RWPE2 (cell line): Measurements from ENCODE around the gene AKR1C2.

Experiments
- ATAC-seq: fragments of 200-7000 bp; cut with Tn5 transposase; 3 replicates; pipeline ENCODE4 v1.9.1; 2021; ENCODE audit warnings: low read depth
- DNase-seq: peaks from one replicate; pipeline ENCODE4 v3.0.0-alpha.2; 2020; ENCODE audit warnings: low spot score
- H3K27ac ChIP-seq: fragments of 450-650 bp; 2 replicates; pipeline ENCODE4 v1.5.1; 2017; ENCODE audit warnings: mild to moderate bottlenecking; ENCODE audit not compliant: poor library complexity, severe bottlenecking
- H3K27me3 ChIP-seq: fragments of 250-450 bp; sonication (Bioruptor Pico); 2 replicates; pipeline ENCODE4 v1.5.1; 2021; ENCODE audit warnings: mild to moderate bottlenecking, moderate library complexity; ENCODE audit not compliant: insufficient read depth, poor library complexity, severe bottlenecking
- H3K36me3 ChIP-seq: fragments of 250-450 bp; sonication (Bioruptor Pico); 2 replicates; pipeline ENCODE4 v1.5.1; 2020; ENCODE audit warnings: low read depth, mild to moderate bottlenecking, moderate library complexity
- H3K4me1 ChIP-seq: fragments of 250-450 bp; sonication (Bioruptor Pico); 2 replicates; pipeline ENCODE4 v1.5.1; 2021; ENCODE audit warnings: mild to moderate bottlenecking, moderate library complexity; ENCODE audit not compliant: insufficient read depth, poor library complexity, severe bottlenecking
- H3K4me3 ChIP-seq: fragments of 250-450 bp; sonication (Bioruptor Pico); 2 replicates; pipeline ENCODE4 v1.5.1; 2021; ENCODE audit warnings: mild to moderate bottlenecking, moderate library complexity; ENCODE audit not compliant: severe bottlenecking
- H3K9me3 ChIP-seq: fragments of 250-450 bp; sonication (Bioruptor Pico); 2 replicates; pipeline ENCODE4 v1.5.1; 2021; ENCODE audit warnings: mild to moderate bottlenecking, moderate library complexity; ENCODE audit not compliant: severe bottlenecking
- CTCF ChIP-seq: fragments of 450-650 bp; IDR thresholded peaks from one replicate; pipeline ENCODE4 v1.5.1; 2017; ENCODE audit warnings: mild to moderate bottlenecking, moderate library complexity; ENCODE audit not compliant: poor library complexity, severe bottlenecking

AKR1C2 gene

DNA sequence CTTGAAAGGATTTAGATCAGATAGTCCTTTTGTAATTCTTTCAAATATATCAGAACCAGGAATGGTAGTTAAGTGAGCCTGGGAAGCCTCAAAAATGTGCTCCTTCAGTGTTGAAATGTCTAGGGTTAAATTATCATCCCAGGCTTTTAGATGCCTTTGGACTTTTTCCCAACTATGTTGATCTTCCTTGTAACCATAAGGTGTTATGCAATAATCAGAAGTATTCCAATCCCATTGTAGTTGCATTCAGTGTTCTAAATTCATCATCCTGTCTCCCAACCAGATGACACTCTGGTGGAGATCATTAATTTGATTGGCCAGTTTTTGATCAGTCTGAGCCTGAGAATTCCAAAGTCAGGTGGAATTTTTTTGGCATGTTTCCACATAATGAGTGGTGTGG lies 35.1 kb upstream of the AKR1C2 start:
- Histone ChIP-seq H3K27me3 (no peaks in the 10 kb centered on the region), H3K4me3 (no peak overlapping the region), H3K9me3 (no peaks in the 10 kb centered on the region), H3K36me3 (no peaks in the 10 kb centered on the region), H3K4me1 (peaks cover under 1% of the 10 kb centered on the region), H3K27ac (no peak overlapping the region)
- ATAC-seq (no peak), DNase-seq (no peak)
- TF ChIP-seq CTCF: no peak

- no peaks in the 10 kb centered on the region for H3K36me3 ChIP-seq
- TF ChIP-seq CTCF: no peak
- no peak for ATAC-seq
- H3K4me1 ChIP-seq: peaks cover 6% of the 10 kb centered on the region
- H3K27me3 ChIP-seq: no peaks in the 10 kb centered on the region
- no peak overlapping the region for H3K27ac ChIP-seq
- H3K9me3 ChIP-seq: no peaks in the 10 kb centered on the region
- no peak overlapping the region for H3K4me3 ChIP-seq
- DNase-seq: no peak
Measured at GRCh38 chr10:5038101-5038500, 34.4 kb upstream of the AKR1C2 start.

DNA sequence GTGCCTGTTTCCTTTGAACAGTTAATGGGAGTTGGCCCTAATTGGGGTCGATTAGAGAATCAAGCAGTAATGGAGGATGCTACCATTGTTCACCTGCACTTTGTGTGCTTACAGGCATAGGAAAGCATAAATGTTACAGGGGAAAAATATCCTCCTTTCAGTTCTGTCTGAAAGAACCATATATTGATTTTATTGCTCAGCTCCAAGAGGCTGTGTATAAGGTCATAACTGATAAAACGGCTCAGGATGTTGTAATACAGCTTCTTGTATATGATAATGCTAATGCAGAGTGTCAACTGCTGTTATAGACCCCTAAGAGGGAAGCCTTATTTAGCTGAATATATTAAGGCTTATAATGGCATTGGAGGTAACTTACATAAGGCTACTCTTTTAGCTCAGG lies 32.9 kb upstream of the AKR1C2 start:
- H3K4me3 ChIP-seq: no peak overlapping the region
- H3K36me3 ChIP-seq: no peaks in the 10 kb centered on the region
- no peaks in the 10 kb centered on the region for H3K9me3 ChIP-seq
- ATAC-seq (no peak), DNase-seq (no peak)
- H3K4me1 ChIP-seq: peaks cover 9% of the 10 kb centered on the region
- no peak for TF ChIP-seq CTCF
- no peak overlapping the region for H3K27ac ChIP-seq
- no peaks in the 10 kb centered on the region for H3K27me3 ChIP-seq

DNA sequence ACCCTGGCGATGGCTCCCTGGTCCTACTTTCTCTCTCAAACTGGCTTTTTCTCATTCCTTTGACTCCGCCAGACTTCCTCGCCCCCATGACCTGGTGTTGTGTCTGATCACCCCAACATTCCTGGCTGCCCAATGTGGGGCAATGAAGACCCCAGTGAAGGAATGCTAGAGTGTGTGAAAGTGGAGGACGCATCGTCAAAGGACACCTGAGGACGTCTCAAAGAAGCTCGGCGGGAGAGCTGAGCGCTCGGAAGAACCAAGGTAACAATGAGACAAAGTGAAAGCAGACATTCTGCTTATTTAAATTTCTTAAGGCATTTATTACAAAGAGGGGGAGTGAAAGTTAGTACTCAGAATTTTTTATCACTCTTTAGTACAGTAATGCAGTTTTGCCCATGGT lies 31.7 kb upstream of the AKR1C2 start:
- Histone ChIP-seq H3K4me3 (no peak overlapping the region), H3K27ac (no peak overlapping the region), H3K4me1 (peaks cover 9% of the 10 kb centered on the region), H3K27me3 (no peaks in the 10 kb centered on the region), H3K9me3 (no peaks in the 10 kb centered on the region), H3K36me3 (no peaks in the 10 kb centered on the region)
- ATAC-seq: no peak
- no peak for TF ChIP-seq CTCF
- no peak for DNase-seq

GRCh38 chr10:5034588-5034987 lies 30.9 kb upstream of the AKR1C2 start:
- no peak for DNase-seq
- ATAC-seq: no peak
- no peak for TF ChIP-seq CTCF
- Histone ChIP-seq H3K36me3 (no peaks in the 10 kb centered on the region), H3K27ac (no peak overlapping the region), H3K27me3 (no peaks in the 10 kb centered on the region), H3K4me1 (peaks cover 9% of the 10 kb centered on the region), H3K4me3 (no peak overlapping the region), H3K9me3 (no peaks in the 10 kb centered on the region)
